RWPE1 (cell line): ENCODE data around the gene OR52H1.

Source experiments
- CTCF ChIA-PET: fragments of 350-600 bp; sonication (Branson Sonifier 250); formaldehyde crosslinking; extraction: SDS; loops from one replicate; lab custom pipeline; 2021; lab: Yijun Ruan, JAX
- POLR2A ChIA-PET: fragments of 400-600 bp; formaldehyde crosslinking; extraction: SDS; loops from one replicate; lab custom pipeline; 2020; ENCODE audit warnings: antibody characterized with exemption; ENCODE audit not compliant: low non-redundant PET; lab: Yijun Ruan, JAX
- DNase-seq: peaks from one replicate; pipeline ENCODE4 v3.0.0; 2012; ENCODE audit warnings: low spot score
- H3K27ac ChIP-seq: fragments of 450-650 bp; 2 replicates; pipeline ENCODE4 v1.5.1; 2017
- CTCF ChIP-seq: fragments of 450-650 bp; conservative IDR thresholded peaks from 2 replicates; pipeline ENCODE4 v1.5.1; 2017; ENCODE audit warnings: low read depth, mild to moderate bottlenecking

The OR52H1 gene

GRCh38 chr11:5557751-5558150 lies 9.4 kb upstream of the OR52H1 start:
- ChIA-PET POLR2A (no interaction called here), CTCF (no interaction called here)
- H3K27ac ChIP-seq, result no peak overlapping the region
- DNase-seq, result no peak
- no peak for TF ChIP-seq CTCF

GRCh38 chr11:5556596-5557188 lies 8.4 kb upstream of the OR52H1 start:
- CTCF ChIA-PET, result no interaction called here
- DNase-seq, result no peak

GRCh38 chr11:5553343-5553742 lies 5.0 kb upstream of the OR52H1 start:
- CTCF ChIA-PET, result no interaction called here
- POLR2A ChIA-PET, result no interaction called here
- H3K27ac ChIP-seq, result no peak overlapping the region
- TF ChIP-seq CTCF, result 0 out of 2 replicates have a peak, but pooled peaks have one; percentile 19
- no peak for DNase-seq

More at GRCh38 chr11:5556596-5557188, 8.4 kb upstream of the OR52H1 start:
- no peak for TF ChIP-seq CTCF
- H3K27ac ChIP-seq, result no peak overlapping the region
- POLR2A ChIA-PET, result interaction anchor here (0.6 kb wide), 1 partner anchor 23 kb away, joined by 3 read pairs; no protein-coding TSS in a partner anchor

GRCh38 chr11:5550440-5551095 lies 2.2 kb upstream of the OR52H1 start:
- peak; percentile 62 for DNase-seq
- ChIA-PET POLR2A (no interaction called here), CTCF (no interaction called here)
- TF ChIP-seq CTCF, result no peak
- no peak overlapping the region for H3K27ac ChIP-seq

GRCh38 chr11:5547982-5548381 lies 358 bp downstream of the OR52H1 start:
- no peak overlapping the region for H3K27ac ChIP-seq
- CTCF ChIA-PET, result no interaction called here
- POLR2A ChIA-PET, result no interaction called here
- DNase-seq, result no peak
- TF ChIP-seq CTCF, result no peak

- no peak overlapping the region for H3K27ac ChIP-seq
- DNase-seq, result no peak
- POLR2A ChIA-PET, result no interaction called here
- no peak for TF ChIP-seq CTCF
- CTCF ChIA-PET, result interaction anchor here (0.7 kb wide), 1 partner anchor 88 kb away, joined by 4 read pairs; no protein-coding TSS in a partner anchor
Observed at GRCh38 chr11:5546457-5546856, 1.9 kb downstream of the OR52H1 start.
